Peyer's patch (tissue), 4 donors: ENCODE data around the gene ACLY. TPM values are rescaled to one million over a fixed set of nuclear protein-coding genes. Genes with fewer than 3 reads are reported as not detected.
"Not testable (repeated sequence)": the region's sequence is repeated elsewhere in the genome, so short reads cannot be mapped to it uniquely, and the experiment has no call there.

Experiments used
- DNase-seq, 3 donors: peaks; one replicate each; pipeline ENCODE4 v3.0.0-alpha.2; 2017 to 2019
- H3K27ac ChIP-seq, 4 donors: fragments of 200-600 bp; sonication (generic); one replicate each; pipeline ENCODE4 v1.5.1; 2016 to 2019
- H3K27me3 ChIP-seq, 2 donors: fragments of 200-600 bp; sonication (generic); one replicate each; pipeline ENCODE4 v1.5.1; 2019
- H3K36me3 ChIP-seq, 3 donors: fragments of 200-600 bp; sonication (generic); one replicate each; pipeline ENCODE4 v1.5.1; 2016 to 2019
- H3K4me1 ChIP-seq, 4 donors: fragments of 200-600 bp; sonication (generic); one replicate each; pipeline ENCODE4 v1.5.1; 2016 to 2019
- H3K4me3 ChIP-seq, 4 donors: fragments of 200-600 bp; sonication (generic); 1 replicate in 3 of 4; 2 replicates in 1 of 4; pipeline ENCODE4 v1.5.1; 2016 to 2019; ENCODE audit warnings: mild to moderate bottlenecking in 1 of 4
- H3K9me3 ChIP-seq, 4 donors: fragments of 200-600 bp; sonication (generic); one replicate each; pipeline ENCODE4 v1.5.1; 2016 to 2019; ENCODE audit warnings: mild to moderate bottlenecking in 1 of 4
- POLR2A ChIP-seq, 2 donors: fragments of 450-650 bp; IDR thresholded peaks; one replicate each; pipeline ENCODE4 v1.5.1; 2017; ENCODE audit warnings: antibody characterized with exemption in 2 of 2, mild to moderate bottlenecking in 2 of 2, moderate library complexity in 2 of 2
- total RNA-seq, 4 donors: library from RNA; depleted of rRNA; stranded (reverse); fragments of >200 nt; gene quantifications; one replicate each; pipeline ENCODE4 v1.1.0, GENCODE V29; 2016
- TF ChIP-seq, protein P1 (sequence below), 6 experiments: fragments of 450-650 bp in 4 of 6; fragments of 200-600 bp in 2 of 6; sonication (generic) in 1 of 6; IDR thresholded peaks; one replicate each; pipeline ENCODE4 v1.5.1; 2017 to 2019; ENCODE audit warnings: antibody characterized with exemption in 6 of 6, mild to moderate bottlenecking in 3 of 6, moderate library complexity in 1 of 6

Gene ACLY
- total RNA-seq, 4 donors from 2014 or later = 54.5 to 108 (median 74.0) TPM

DNA sequence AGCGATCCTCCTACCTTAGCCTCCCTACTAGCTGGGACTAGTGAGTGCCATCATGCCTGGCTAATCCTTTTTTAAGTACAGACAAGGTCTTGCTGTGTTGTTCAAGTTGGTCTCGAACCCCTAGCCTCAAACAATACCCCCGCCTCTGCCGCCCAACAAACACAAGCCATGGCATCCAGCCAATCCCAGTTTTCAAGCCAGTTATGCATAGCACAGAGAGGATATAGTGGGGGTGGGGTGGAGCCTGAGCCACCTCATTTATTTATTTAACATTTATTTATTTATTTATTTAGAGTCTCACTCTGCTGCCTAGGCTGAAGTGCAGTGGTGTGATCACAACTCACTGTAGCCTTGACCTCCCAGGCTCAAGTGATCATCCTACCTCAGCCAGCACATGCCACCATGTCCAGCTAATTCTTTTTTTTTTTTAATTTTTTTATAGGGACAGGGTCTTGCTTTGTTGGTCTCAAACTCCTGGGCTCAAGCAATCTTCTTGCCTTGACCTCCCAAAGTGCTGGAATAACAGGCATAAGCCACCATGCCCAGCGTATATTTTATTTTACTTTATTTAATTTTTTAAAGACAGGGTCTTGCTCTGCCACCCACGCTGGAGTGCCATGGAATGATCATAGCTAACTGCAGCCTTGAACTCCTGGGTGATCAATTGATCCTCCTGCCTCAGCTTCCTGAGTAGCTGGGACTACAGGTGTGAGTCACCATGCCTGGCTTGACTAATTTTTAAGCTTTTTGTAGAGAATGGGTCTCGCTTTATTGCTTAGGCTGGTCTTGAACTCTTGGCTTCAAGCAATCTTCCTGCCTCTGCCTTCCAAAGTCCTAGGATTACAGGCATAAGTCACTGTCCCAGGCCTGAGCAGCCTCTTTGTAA, 27.4 kb downstream of the ACLY start:
- peak overlapping the region in 3 of 4 donors; percentile 4 to 70 (median 14) for H3K27ac ChIP-seq
- TF ChIP-seq, protein P1, sequence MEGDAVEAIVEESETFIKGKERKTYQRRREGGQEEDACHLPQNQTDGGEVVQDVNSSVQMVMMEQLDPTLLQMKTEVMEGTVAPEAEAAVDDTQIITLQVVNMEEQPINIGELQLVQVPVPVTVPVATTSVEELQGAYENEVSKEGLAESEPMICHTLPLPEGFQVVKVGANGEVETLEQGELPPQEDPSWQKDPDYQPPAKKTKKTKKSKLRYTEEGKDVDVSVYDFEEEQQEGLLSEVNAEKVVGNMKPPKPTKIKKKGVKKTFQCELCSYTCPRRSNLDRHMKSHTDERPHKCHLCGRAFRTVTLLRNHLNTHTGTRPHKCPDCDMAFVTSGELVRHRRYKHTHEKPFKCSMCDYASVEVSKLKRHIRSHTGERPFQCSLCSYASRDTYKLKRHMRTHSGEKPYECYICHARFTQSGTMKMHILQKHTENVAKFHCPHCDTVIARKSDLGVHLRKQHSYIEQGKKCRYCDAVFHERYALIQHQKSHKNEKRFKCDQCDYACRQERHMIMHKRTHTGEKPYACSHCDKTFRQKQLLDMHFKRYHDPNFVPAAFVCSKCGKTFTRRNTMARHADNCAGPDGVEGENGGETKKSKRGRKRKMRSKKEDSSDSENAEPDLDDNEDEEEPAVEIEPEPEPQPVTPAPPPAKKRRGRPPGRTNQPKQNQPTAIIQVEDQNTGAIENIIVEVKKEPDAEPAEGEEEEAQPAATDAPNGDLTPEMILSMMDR (IDR thresholded peaks at IDR 0.05) = no peak
- no peak for TF ChIP-seq POLR2A (IDR thresholded peaks at IDR 0.05)
- H3K36me3 ChIP-seq = peaks cover 0 to 96% (median 0%) of the 10 kb centered on the region in 3 donors
- H3K4me3 ChIP-seq = no peak overlapping the region
- peaks cover 0 to 13% (median 0%) of the 10 kb centered on the region in 4 donors for H3K4me1 ChIP-seq
- DNase-seq = no peak
- no peaks in the 10 kb centered on the region for H3K27me3 ChIP-seq
- no peaks in the 10 kb centered on the region for H3K9me3 ChIP-seq

DNA sequence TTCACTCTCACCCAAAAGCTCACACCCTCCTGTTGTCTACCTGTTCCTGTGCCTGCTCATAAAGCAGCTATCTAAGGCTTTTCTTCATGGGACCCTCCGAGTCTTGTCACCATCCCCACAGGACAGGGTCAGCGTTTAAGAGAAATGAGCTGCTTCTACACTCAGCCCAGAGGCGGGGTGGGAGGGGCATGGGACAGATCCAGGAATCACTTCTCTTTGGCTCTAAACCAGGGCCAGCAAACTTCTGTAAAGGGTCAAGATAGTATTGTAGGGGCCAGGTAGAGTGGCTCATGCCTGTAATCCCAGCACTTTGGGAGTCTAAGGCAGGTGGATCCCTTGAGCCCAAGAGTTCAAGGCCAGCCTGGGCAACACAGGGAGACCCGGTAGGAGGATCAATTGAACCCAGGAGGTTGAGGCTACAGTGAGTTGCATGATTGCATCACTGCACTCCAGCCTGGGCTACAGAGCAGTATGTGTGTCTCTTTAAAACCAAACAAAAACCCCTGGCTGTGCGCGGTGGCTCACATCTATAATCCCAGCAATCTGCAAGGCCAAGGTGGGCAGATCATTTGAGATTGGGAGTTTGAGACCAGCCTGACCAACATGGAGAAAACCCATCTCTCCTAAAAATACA, 30.3 kb downstream of the ACLY start:
- no peak for DNase-seq
- no peak for TF ChIP-seq POLR2A (IDR thresholded peaks at IDR 0.05)
- TF ChIP-seq, protein P1 (IDR thresholded peaks at IDR 0.05) = no peak
- H3K27me3 ChIP-seq = no peaks in the 10 kb centered on the region
- H3K36me3 ChIP-seq = peaks cover 0 to 100% (median 0%) of the 10 kb centered on the region in 3 donors
- H3K9me3 ChIP-seq = no peaks in the 10 kb centered on the region
- no peak overlapping the region for H3K27ac ChIP-seq
- H3K4me1 ChIP-seq = no peaks in the 10 kb centered on the region
- H3K4me3 ChIP-seq = no peak overlapping the region

- no peak for DNase-seq
- H3K27ac ChIP-seq = no peak overlapping the region
- TF ChIP-seq POLR2A (IDR thresholded peaks at IDR 0.05) = no peak
- TF ChIP-seq, protein P1 (IDR thresholded peaks at IDR 0.05) = peak in 1 of 6 experiments; percentile 28
- peaks cover 0 to 98% (median 0%) of the 10 kb centered on the region in 3 donors for H3K36me3 ChIP-seq
- H3K4me1 ChIP-seq = no peaks in the 10 kb centered on the region
- no peaks in the 10 kb centered on the region for H3K27me3 ChIP-seq
- no peaks in the 10 kb centered on the region for H3K9me3 ChIP-seq
- no peak overlapping the region for H3K4me3 ChIP-seq
Measured at GRCh38 chr17:41885733-41886132, 33.0 kb downstream of the ACLY start.

DNA sequence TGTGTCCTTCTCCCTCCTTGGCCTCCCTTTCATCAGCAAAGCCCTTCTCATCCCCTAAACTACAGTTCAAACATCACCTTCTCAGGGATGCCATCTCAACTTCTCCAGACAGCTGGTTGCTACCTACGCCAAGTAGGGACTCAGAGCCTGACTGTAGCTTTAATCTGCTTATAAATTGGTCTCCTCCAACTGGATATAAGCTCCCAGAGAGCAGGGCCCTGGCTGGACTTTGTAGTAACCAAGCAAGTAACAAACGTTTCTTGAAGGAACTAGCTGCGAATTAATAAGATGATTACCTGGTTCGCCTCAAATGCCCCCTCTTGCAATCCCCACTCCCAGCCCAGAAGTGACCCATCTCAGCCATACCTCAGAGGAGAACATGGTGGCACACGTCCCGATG, 36.0 kb downstream of the ACLY start:
- H3K36me3 ChIP-seq = peaks cover 0 to 96% (median 0%) of the 10 kb centered on the region in 3 donors
- H3K27ac ChIP-seq = no peak overlapping the region
- no peaks in the 10 kb centered on the region for H3K9me3 ChIP-seq
- no peak overlapping the region for H3K4me3 ChIP-seq
- no peak for DNase-seq
- TF ChIP-seq POLR2A (IDR thresholded peaks at IDR 0.05) = no peak
- TF ChIP-seq, protein P1 (IDR thresholded peaks at IDR 0.05) = no peak
- H3K4me1 ChIP-seq = no peaks in the 10 kb centered on the region
- no peaks in the 10 kb centered on the region for H3K27me3 ChIP-seq

- Histone ChIP-seq H3K9me3 (no peaks in the 10 kb centered on the region), H3K27me3 (no peaks in the 10 kb centered on the region), H3K36me3 (peaks cover 0 to 84% (median 0%) of the 10 kb centered on the region in 3 donors), H3K4me3 (no peak overlapping the region), H3K4me1 (no peaks in the 10 kb centered on the region), H3K27ac (no peak overlapping the region)
- no peak for DNase-seq
- TF ChIP-seq, protein P1 (IDR thresholded peaks at IDR 0.05) = no peak
- TF ChIP-seq POLR2A (IDR thresholded peaks at IDR 0.05) = no peak
Measured at GRCh38 chr17:41880130-41880529, 38.6 kb downstream of the ACLY start.

GRCh38 chr17:41874293-41874670, 44.5 kb downstream of the ACLY start:
- H3K4me3 ChIP-seq, H3K27me3 ChIP-seq, H3K4me1 ChIP-seq, H3K27ac ChIP-seq, DNase-seq, H3K9me3 ChIP-seq: not testable (repeated sequence)
- H3K36me3 ChIP-seq = peaks cover 0 to 85% (median 0%) of the 10 kb centered on the region in 3 donors
